Measurements from ENCODE around the gene IL1B.

Gene IL1B

DNA sequence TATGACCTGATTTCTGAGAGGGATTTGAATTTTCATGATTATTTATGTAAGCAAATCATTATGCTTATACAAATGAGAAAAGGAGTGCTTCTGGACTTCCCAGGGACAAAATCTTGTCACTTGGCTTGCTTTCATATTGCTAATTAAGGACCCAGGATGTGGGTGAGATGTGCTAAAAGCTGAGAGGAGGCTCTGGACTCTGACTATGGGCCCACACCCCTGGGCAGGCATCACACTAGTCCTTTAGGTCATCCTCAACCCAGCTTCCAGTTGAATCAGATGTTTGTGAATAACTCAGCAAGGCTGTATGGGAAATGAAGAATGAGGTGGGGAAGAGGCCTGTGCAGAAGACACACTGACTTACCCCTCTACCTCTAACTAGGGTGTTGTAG, 11.9 kb downstream of the IL1B start:
- Histone ChIP-seq H2BK15ac (replicated peaks; ENCODE audit: low read depth) (no peak overlapping the region), H3K79me1 (ENCODE audit: low read length) (no peaks in the 10 kb centered on the region), H3K23ac (ENCODE audit: low read length) (no peak overlapping the region), H4K8ac (ENCODE audit: low read depth, low read length) (no peak overlapping the region), H3K36me3 (ENCODE audit: control insufficient read depth, insufficient read depth, low read length) (no peaks in the 10 kb centered on the region), H3K27ac (ENCODE audit: low read depth, low read length) (no peak overlapping the region), H3K18ac (ENCODE audit: low read length) (no peak overlapping the region), H4K5ac (ENCODE audit: low read length) (no peak overlapping the region), H3K4ac (ENCODE audit: low read depth, low read length) (no peak overlapping the region), H2BK120ac (ENCODE audit: low read depth, low read length) (no peak overlapping the region), H3K79me2 (ENCODE audit: control insufficient read depth, insufficient read depth, low read length) (no peaks in the 10 kb centered on the region), H3K56ac (ENCODE audit: low read length) (no peak overlapping the region), H2BK5ac (ENCODE audit: low read length) (no peak overlapping the region), H3K4me3 (ENCODE audit: low read length) (no peak overlapping the region), H3K27me3 (ENCODE audit: insufficient read depth, low read length, poor library complexity) (no peaks in the 10 kb centered on the region), H3K9ac (ENCODE audit: low read length) (no peak overlapping the region), H3K4me2 (ENCODE audit: low read length) (no peak overlapping the region), H3K4me1 (ENCODE audit: control insufficient read depth, low read depth, low read length) (no peaks in the 10 kb centered on the region), H2AK5ac (ENCODE audit: low read length) (no peak overlapping the region)
- DNase-seq, result no peak

DNA sequence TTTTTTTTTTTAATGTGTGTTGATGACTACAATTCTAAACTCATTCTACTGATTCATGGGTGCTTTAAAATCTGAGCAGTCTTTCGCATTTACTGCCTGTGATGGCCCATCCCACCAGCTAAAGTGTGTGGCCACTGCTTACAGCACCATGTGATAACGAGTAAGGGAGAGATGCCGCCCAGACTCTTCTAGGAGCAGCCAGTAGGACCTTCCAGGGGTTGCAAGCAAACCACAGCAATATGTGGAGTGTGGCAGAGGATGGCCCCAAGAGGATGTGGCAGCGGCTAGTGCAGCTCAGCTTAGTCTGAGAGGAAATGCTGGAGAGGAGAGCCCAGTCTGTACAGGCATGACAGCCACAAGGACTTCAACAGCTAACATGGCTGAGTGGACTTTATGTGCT, 14.9 kb downstream of the IL1B start:
- Histone ChIP-seq H2BK5ac (ENCODE audit: low read length) (no peak overlapping the region), H3K27me3 (ENCODE audit: insufficient read depth, low read length, poor library complexity) (no peaks in the 10 kb centered on the region), H4K5ac (ENCODE audit: low read length) (no peak overlapping the region), H3K36me3 (ENCODE audit: control insufficient read depth, insufficient read depth, low read length) (no peaks in the 10 kb centered on the region), H2AK5ac (ENCODE audit: low read length) (no peak overlapping the region), H3K4me1 (ENCODE audit: control insufficient read depth, low read depth, low read length) (no peaks in the 10 kb centered on the region), H3K79me1 (ENCODE audit: low read length) (no peaks in the 10 kb centered on the region), H3K27ac (ENCODE audit: low read depth, low read length) (no peak overlapping the region), H3K9ac (ENCODE audit: low read length) (no peak overlapping the region), H2BK120ac (ENCODE audit: low read depth, low read length) (no peak overlapping the region), H3K4me2 (ENCODE audit: low read length) (no peak overlapping the region), H3K18ac (ENCODE audit: low read length) (no peak overlapping the region), H3K4ac (ENCODE audit: low read depth, low read length) (no peak overlapping the region), H3K79me2 (ENCODE audit: control insufficient read depth, insufficient read depth, low read length) (no peaks in the 10 kb centered on the region), H3K23ac (ENCODE audit: low read length) (no peak overlapping the region), H4K8ac (ENCODE audit: low read depth, low read length) (no peak overlapping the region), H2BK15ac (replicated peaks; ENCODE audit: low read depth) (no peak overlapping the region), H3K4me3 (ENCODE audit: low read length) (no peak overlapping the region), H3K56ac (ENCODE audit: low read length) (no peak overlapping the region)
- DNase-seq, result no peak
- WGBS (ENCODE audit: extremely low coverage, insufficient coverage, low lambda C conversion rate), result no CpG with 5 or more reads among the region's 4 CpGs

DNA sequence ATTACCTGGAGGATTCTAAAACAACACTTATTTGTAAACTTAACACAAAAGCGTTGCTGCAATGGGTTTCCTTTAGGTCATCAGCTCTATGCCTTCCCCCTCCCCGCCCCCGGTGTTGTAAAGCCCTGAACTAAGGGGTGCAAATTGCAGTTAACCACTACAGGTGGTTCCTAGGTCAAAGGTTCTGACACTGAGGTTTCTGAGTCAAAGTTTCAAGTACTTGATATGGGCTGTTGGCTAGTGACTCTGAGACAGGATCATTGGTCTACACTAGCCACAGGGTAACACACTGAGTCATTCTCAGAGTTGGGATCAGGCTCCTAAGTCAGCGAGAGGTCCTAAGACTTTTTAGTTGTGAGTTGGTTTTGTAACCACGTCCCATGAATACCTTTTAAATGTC, 15.4 kb downstream of the IL1B start:
- H3K23ac ChIP-seq (ENCODE audit: low read length), result no peak overlapping the region
- H3K27ac ChIP-seq (ENCODE audit: low read depth, low read length), result no peak overlapping the region
- H3K27me3 ChIP-seq (ENCODE audit: insufficient read depth, low read length, poor library complexity), result no peaks in the 10 kb centered on the region
- H2BK15ac ChIP-seq (replicated peaks; ENCODE audit: low read depth), result no peak overlapping the region
- no peak overlapping the region for H3K4ac ChIP-seq (ENCODE audit: low read depth, low read length)
- H4K8ac ChIP-seq (ENCODE audit: low read depth, low read length), result no peak overlapping the region
- H2AK5ac ChIP-seq (ENCODE audit: low read length), result no peak overlapping the region
- H3K4me2 ChIP-seq (ENCODE audit: low read length), result no peak overlapping the region
- H2BK120ac ChIP-seq (ENCODE audit: low read depth, low read length), result no peak overlapping the region
- no peaks in the 10 kb centered on the region for H3K79me2 ChIP-seq (ENCODE audit: control insufficient read depth, insufficient read depth, low read length)
- no peak overlapping the region for H3K4me3 ChIP-seq (ENCODE audit: low read length)
- no CpG with 5 or more reads among the region's 5 CpGs for WGBS (ENCODE audit: extremely low coverage, insufficient coverage, low lambda C conversion rate)
- H2BK5ac ChIP-seq (ENCODE audit: low read length), result no peak overlapping the region
- H4K5ac ChIP-seq (ENCODE audit: low read length), result no peak overlapping the region
- H3K18ac ChIP-seq (ENCODE audit: low read length), result no peak overlapping the region
- no peaks in the 10 kb centered on the region for H3K79me1 ChIP-seq (ENCODE audit: low read length)
- no peaks in the 10 kb centered on the region for H3K36me3 ChIP-seq (ENCODE audit: control insufficient read depth, insufficient read depth, low read length)
- no peak overlapping the region for H3K9ac ChIP-seq (ENCODE audit: low read length)
- no peaks in the 10 kb centered on the region for H3K4me1 ChIP-seq (ENCODE audit: control insufficient read depth, low read depth, low read length)
- no peak for DNase-seq
- H3K56ac ChIP-seq (ENCODE audit: low read length), result no peak overlapping the region

DNA sequence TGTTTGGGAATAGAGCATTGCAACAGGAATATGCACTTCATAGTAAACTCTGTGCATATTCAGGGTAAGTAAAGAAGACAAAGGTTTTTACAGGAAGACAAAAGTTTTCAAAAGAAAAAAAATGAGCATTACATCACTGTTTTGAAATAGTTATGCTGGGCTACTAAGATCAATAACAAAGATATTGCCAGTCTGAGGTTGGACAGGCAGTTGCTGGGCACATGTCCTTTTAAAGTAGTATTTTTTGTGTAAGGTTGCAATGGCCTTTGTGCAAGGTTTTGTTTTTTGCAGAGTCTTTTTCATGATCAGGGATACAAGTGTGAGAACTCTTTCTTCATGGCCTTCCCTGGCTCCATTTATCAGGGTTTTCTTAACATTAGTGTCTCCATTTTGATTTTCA, 16.2 kb downstream of the IL1B start:
- no peak overlapping the region for H3K4me3 ChIP-seq (ENCODE audit: low read length)
- no peak overlapping the region for H2AK5ac ChIP-seq (ENCODE audit: low read length)
- no peaks in the 10 kb centered on the region for H3K4me1 ChIP-seq (ENCODE audit: control insufficient read depth, low read depth, low read length)
- H4K8ac ChIP-seq (ENCODE audit: low read depth, low read length), result no peak overlapping the region
- H3K56ac ChIP-seq (ENCODE audit: low read length), result no peak overlapping the region
- no peak overlapping the region for H3K4ac ChIP-seq (ENCODE audit: low read depth, low read length)
- no peak overlapping the region for H2BK120ac ChIP-seq (ENCODE audit: low read depth, low read length)
- H2BK15ac ChIP-seq (replicated peaks; ENCODE audit: low read depth), result no peak overlapping the region
- H4K5ac ChIP-seq (ENCODE audit: low read length), result no peak overlapping the region
- no peak overlapping the region for H3K18ac ChIP-seq (ENCODE audit: low read length)
- H3K79me2 ChIP-seq (ENCODE audit: control insufficient read depth, insufficient read depth, low read length), result no peaks in the 10 kb centered on the region
- no peak overlapping the region for H3K4me2 ChIP-seq (ENCODE audit: low read length)
- DNase-seq, result no peak
- H3K36me3 ChIP-seq (ENCODE audit: control insufficient read depth, insufficient read depth, low read length), result no peaks in the 10 kb centered on the region
- no peak overlapping the region for H3K27ac ChIP-seq (ENCODE audit: low read depth, low read length)
- H3K9ac ChIP-seq (ENCODE audit: low read length), result no peak overlapping the region
- H3K23ac ChIP-seq (ENCODE audit: low read length), result no peak overlapping the region
- H2BK5ac ChIP-seq (ENCODE audit: low read length), result no peak overlapping the region
- no peaks in the 10 kb centered on the region for H3K79me1 ChIP-seq (ENCODE audit: low read length)
- no peaks in the 10 kb centered on the region for H3K27me3 ChIP-seq (ENCODE audit: insufficient read depth, low read length, poor library complexity)

DNA sequence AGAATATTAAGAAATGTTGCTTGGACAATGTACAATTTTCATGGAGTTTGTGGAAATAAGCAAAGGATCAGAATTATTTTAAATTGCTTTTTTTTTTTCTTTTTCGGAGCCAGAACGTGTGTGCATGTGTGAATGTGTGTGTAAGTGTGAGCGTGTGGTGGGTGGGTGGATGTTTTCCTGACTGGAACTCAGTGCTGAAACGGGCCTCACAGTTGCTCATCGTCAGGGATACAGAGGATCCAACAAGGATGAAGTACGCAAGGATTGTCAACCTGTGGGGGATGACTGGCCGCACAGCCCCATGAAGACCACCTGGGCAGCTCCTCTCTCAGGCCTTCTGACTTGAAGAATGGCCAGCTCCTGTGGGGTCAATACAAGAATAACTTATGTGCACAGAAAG, 17.5 kb downstream of the IL1B start:
- H4K8ac ChIP-seq (ENCODE audit: low read depth, low read length), result no peak overlapping the region
- H3K18ac ChIP-seq (ENCODE audit: low read length), result no peak overlapping the region
- WGBS (ENCODE audit: extremely low coverage, insufficient coverage, low lambda C conversion rate), result no CpG with 5 or more reads among the region's 7 CpGs
- H4K5ac ChIP-seq (ENCODE audit: low read length), result no peak overlapping the region
- no peaks in the 10 kb centered on the region for H3K36me3 ChIP-seq (ENCODE audit: control insufficient read depth, insufficient read depth, low read length)
- no peaks in the 10 kb centered on the region for H3K4me1 ChIP-seq (ENCODE audit: control insufficient read depth, low read depth, low read length)
- no peak overlapping the region for H3K4me3 ChIP-seq (ENCODE audit: low read length)
- no peak overlapping the region for H3K56ac ChIP-seq (ENCODE audit: low read length)
- H2BK120ac ChIP-seq (ENCODE audit: low read depth, low read length), result no peak overlapping the region
- no peaks in the 10 kb centered on the region for H3K79me2 ChIP-seq (ENCODE audit: control insufficient read depth, insufficient read depth, low read length)
- H3K27me3 ChIP-seq (ENCODE audit: insufficient read depth, low read length, poor library complexity), result no peaks in the 10 kb centered on the region
- DNase-seq, result no peak
- no peak overlapping the region for H2BK5ac ChIP-seq (ENCODE audit: low read length)
- no peak overlapping the region for H3K4me2 ChIP-seq (ENCODE audit: low read length)
- no peak overlapping the region for H3K23ac ChIP-seq (ENCODE audit: low read length)
- H2AK5ac ChIP-seq (ENCODE audit: low read length), result no peak overlapping the region
- no peak overlapping the region for H3K27ac ChIP-seq (ENCODE audit: low read depth, low read length)
- H3K4ac ChIP-seq (ENCODE audit: low read depth, low read length), result no peak overlapping the region
- no peaks in the 10 kb centered on the region for H3K79me1 ChIP-seq (ENCODE audit: low read length)
- no peak overlapping the region for H3K9ac ChIP-seq (ENCODE audit: low read length)
- no peak overlapping the region for H2BK15ac ChIP-seq (replicated peaks; ENCODE audit: low read depth)

DNA sequence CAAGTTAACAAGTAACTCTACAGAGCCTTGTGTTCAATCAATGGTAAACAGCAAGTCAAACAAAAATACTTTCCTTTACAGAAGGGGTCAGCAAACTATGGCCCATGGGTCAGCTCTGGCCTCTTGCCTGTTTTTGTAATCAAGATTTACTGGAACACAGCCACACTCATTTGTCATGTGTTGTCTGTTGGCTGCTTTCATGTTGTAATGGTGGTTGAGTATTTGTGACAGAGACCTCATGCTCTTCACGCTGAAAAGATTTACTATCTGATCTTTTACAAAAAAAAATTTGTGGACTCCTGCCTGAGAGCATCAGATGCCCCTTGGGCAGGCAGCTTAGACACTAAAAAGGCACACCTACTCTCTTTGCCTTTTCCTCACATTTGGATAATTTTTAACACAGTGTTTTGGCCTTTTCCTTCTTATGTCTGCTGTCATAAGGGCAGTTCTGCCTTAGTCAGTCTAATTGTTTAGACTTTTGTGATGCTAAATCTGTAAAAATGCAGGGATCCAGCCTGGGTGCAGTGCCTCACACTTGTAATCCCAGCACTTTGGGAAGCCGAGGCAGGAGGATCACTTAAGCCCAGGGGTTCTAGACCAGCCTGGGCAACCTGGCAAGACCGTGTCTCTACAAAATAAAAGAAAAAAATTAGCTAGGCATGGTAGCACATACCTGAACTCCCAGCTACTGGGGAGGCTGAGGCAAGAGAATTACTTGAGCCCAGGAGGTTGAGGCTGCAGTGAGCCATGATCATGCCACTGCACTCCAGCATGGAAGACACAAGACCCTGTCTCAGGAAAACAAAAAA, 18.3 kb downstream of the IL1B start:
- Histone ChIP-seq H3K9ac (ENCODE audit: low read length) (no peak overlapping the region), H3K4me2 (ENCODE audit: low read length) (no peak overlapping the region), H2BK5ac (ENCODE audit: low read length) (no peak overlapping the region), H3K27me3 (ENCODE audit: insufficient read depth, low read length, poor library complexity) (no peaks in the 10 kb centered on the region), H3K27ac (ENCODE audit: low read depth, low read length) (no peak overlapping the region), H3K23ac (ENCODE audit: low read length) (no peak overlapping the region), H3K4ac (ENCODE audit: low read depth, low read length) (no peak overlapping the region), H3K4me3 (ENCODE audit: low read length) (no peak overlapping the region), H3K79me2 (ENCODE audit: control insufficient read depth, insufficient read depth, low read length) (no peaks in the 10 kb centered on the region), H2BK120ac (ENCODE audit: low read depth, low read length) (no peak overlapping the region), H3K36me3 (ENCODE audit: control insufficient read depth, insufficient read depth, low read length) (no peaks in the 10 kb centered on the region), H4K5ac (ENCODE audit: low read length) (no peak overlapping the region), H3K79me1 (ENCODE audit: low read length) (no peaks in the 10 kb centered on the region), H2BK15ac (replicated peaks; ENCODE audit: low read depth) (no peak overlapping the region), H2AK5ac (ENCODE audit: low read length) (no peak overlapping the region), H3K56ac (ENCODE audit: low read length) (no peak overlapping the region), H3K4me1 (ENCODE audit: control insufficient read depth, low read depth, low read length) (no peaks in the 10 kb centered on the region), H4K8ac (ENCODE audit: low read depth, low read length) (no peak overlapping the region), H3K18ac (ENCODE audit: low read length) (no peak overlapping the region)
- no CpG with 5 or more reads among the region's 3 CpGs for WGBS (ENCODE audit: extremely low coverage, insufficient coverage, low lambda C conversion rate)
- no peak for DNase-seq
